Stimulated activated effector memory CD8-positive, alpha-beta T cell treated with anti-CD3 and anti-CD28 coated beads, Interleukin-12 subunit alpha, Interleukin-12 subunit beta, amount 100 ng/mL, for 72 hours (primary cell): ENCODE measurements around the gene GLRX5.
A peak's percentile ranks its signal among the peaks of the same experiment; 100 is the strongest.

Experiments
- ATAC-seq: fragments of 150-1000 bp; cut with Tn5 transposase; 2 replicates; pipeline ENCODE4 v1.10.0; 2021
- DNase-seq, 2 donors: peaks; one replicate each; pipeline ENCODE4 v3.0.0; 2021 to 2022; ENCODE audit warnings: low spot score in 2 of 2
- H3K27ac Mint-ChIP-seq: one replicate; pipeline ENCODE4 v1.8.0; 2022; ENCODE audit warnings: mild to moderate bottlenecking, mixed read lengths
- H3K36me3 Mint-ChIP-seq: one replicate; pipeline ENCODE4 v1.8.0; 2022; ENCODE audit warnings: mild to moderate bottlenecking, mixed read lengths
- H3K4me1 Mint-ChIP-seq: one replicate; pipeline ENCODE4 v1.8.0; 2022; ENCODE audit warnings: mixed read lengths
- H3K4me3 Mint-ChIP-seq: one replicate; pipeline ENCODE4 v1.8.0; 2022; ENCODE audit warnings: mild to moderate bottlenecking, mixed read lengths
- H3K9me3 Mint-ChIP-seq: one replicate; pipeline ENCODE4 v1.8.0; 2022; ENCODE audit warnings: mixed read lengths

The GLRX5 gene

DNA sequence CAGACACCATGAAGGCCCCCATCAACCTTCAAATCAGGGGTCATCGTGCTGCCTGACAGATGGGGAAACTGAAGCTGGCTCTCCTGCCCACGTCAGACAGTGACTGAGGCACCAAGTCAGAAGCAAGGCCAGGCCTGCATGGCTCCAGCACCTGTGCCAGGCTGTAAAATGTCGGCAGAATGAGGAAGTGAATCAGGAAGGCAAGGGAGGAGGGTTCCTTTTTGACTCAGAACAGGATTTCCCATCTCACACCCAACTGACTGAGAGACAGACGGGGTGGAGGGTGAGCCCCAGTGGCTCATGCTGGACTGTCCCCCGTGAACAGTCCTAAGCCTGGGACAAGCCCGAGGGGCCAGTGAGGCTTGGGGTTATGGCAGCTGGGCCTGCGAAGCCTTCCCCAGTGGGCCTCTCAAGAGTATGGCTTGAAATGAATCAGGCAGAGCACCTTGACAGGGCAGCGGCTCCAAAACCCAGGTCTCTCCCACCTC is 39.3 kb upstream of the GLRX5 start:
- peak in 1 of 2 donors; percentile 56 for DNase-seq
- H3K9me3 Mint-ChIP-seq, result no peaks in the 10 kb centered on the region
- H3K4me1 Mint-ChIP-seq, result peaks cover 82% of the 10 kb centered on the region
- H3K27ac Mint-ChIP-seq, result peak overlapping the region; percentile 93
- ATAC-seq, result peak; percentile 89
- H3K4me3 Mint-ChIP-seq, result peak overlapping the region; percentile 62
- peaks cover 74% of the 10 kb centered on the region for H3K36me3 Mint-ChIP-seq

DNA sequence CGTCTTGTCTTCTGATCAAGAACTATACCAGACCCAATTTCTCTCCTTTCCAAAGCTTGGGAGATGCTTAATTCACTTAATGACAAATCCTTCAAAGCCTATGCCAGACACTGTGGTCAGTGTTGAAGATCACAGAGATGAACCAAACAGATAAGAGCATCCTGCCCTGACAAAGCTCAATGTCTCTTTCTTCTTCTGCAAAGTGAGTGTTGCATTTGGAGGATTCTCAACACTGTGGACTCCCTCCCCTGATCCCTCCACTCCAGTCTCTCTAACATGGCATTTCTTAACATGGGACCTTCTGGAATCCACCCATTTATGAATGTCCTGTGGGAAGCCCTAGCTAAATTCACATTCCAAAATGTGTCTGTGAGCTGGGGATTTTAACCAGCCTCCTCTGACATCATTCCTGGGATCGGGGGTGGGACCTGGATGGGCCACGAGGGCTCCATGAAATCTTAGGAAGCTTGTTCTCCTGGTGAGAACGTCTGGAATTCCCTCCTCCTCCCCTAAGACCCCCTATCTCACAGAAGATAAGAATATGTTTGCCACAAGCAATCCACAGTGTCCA is 38.7 kb upstream of the GLRX5 start:
- H3K4me1 Mint-ChIP-seq, result peaks cover 82% of the 10 kb centered on the region

GRCh38 chr14:95496690-95497259 is 38.1 kb upstream of the GLRX5 start:
- peaks cover 81% of the 10 kb centered on the region for H3K4me1 Mint-ChIP-seq
- DNase-seq, result no peak
- H3K36me3 Mint-ChIP-seq, result peaks cover 79% of the 10 kb centered on the region
- ATAC-seq, result no peak
- H3K27ac Mint-ChIP-seq, result peak overlapping the region; percentile 93
- H3K4me3 Mint-ChIP-seq, result peak overlapping the region; percentile 62
- H3K9me3 Mint-ChIP-seq, result no peaks in the 10 kb centered on the region

More for the DNA sequence above, 38.7 kb upstream of the GLRX5 start:
- DNase-seq (no peak), ATAC-seq (peak; percentile 79)
- Mint-ChIP-seq H3K27ac (peak overlapping the region; percentile 93), H3K4me3 (peak overlapping the region; percentile 62), H3K9me3 (no peaks in the 10 kb centered on the region), H3K36me3 (peaks cover 79% of the 10 kb centered on the region)

DNA sequence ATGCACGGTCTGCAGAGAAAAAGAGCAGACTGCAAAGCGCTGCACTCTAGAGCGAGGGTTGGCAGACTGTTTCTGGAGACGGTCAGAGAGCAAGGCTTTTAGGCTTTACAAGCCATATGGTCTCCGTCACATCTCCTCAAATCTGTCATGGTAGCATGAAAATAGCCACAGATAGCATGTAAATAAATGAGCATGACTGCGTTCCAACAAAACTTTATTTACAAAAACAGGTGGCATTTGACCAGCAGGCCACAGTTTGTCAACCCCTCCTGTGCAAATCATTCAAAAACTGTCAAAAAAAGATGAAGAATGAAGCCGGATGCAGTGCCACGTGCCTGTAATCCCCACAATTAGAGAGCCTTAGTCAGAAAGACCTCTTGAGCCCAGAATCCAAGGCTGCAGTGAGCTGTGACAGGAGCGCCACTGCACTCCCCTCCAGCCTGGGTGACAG is 37.3 kb upstream of the GLRX5 start:
- no peaks in the 10 kb centered on the region for H3K9me3 Mint-ChIP-seq
- H3K4me3 Mint-ChIP-seq, result no peak overlapping the region
- no peak for ATAC-seq
- H3K4me1 Mint-ChIP-seq, result peaks cover 77% of the 10 kb centered on the region
- no peak for DNase-seq
- peak overlapping the region; percentile 93 for H3K27ac Mint-ChIP-seq
- H3K36me3 Mint-ChIP-seq, result peaks cover 79% of the 10 kb centered on the region

DNA sequence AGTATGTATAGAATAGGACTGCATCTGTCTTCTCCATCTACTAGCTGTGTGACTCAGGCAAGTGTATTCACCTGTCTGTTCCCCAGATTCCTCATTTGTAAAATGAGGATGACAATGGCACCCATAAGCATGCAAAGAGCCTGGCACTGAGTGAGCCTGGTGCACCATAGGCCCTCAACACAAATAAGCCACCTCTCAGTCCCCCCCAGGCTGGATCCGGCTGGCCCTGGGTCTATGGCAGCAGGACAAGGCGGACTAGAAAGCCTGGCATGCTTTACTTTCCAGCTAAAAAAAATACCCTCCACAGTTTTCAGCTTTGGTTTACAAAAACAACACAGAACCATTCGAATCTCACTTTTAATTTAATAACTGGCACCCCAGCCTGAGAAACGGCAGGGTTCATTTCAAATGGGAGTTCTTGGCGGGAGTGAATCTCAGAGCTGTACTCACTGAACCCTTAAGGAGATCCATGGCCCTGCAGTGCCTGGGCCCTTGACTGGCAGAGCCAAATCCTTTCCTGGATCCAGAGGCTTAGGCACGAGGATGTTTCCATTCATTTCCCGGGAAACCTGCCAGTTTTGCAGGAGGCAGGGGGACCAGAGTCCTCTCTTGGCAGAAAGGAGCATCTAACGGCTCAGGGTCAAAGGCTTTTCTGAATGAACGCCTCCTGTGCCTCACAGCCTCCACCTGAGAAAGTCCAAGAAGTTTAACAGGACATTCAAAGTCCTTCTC is 36.1 kb upstream of the GLRX5 start:
- H3K4me1 Mint-ChIP-seq, result peaks cover 87% of the 10 kb centered on the region

GRCh38 chr14:95499354-95499750 is 35.5 kb upstream of the GLRX5 start:
- Mint-ChIP-seq H3K27ac (no peak overlapping the region), H3K4me3 (no peak overlapping the region), H3K9me3 (no peaks in the 10 kb centered on the region), H3K4me1 (peaks cover 88% of the 10 kb centered on the region), H3K36me3 (peaks cover 97% of the 10 kb centered on the region)
- no peak for DNase-seq
- peak; percentile 22 for ATAC-seq

More for the DNA sequence above, 36.1 kb upstream of the GLRX5 start:
- DNase-seq (no peak), ATAC-seq (no peak)
- no peaks in the 10 kb centered on the region for H3K9me3 Mint-ChIP-seq
- H3K4me3 Mint-ChIP-seq, result no peak overlapping the region
- peaks cover 91% of the 10 kb centered on the region for H3K36me3 Mint-ChIP-seq
- H3K27ac Mint-ChIP-seq, result no peak overlapping the region

DNA sequence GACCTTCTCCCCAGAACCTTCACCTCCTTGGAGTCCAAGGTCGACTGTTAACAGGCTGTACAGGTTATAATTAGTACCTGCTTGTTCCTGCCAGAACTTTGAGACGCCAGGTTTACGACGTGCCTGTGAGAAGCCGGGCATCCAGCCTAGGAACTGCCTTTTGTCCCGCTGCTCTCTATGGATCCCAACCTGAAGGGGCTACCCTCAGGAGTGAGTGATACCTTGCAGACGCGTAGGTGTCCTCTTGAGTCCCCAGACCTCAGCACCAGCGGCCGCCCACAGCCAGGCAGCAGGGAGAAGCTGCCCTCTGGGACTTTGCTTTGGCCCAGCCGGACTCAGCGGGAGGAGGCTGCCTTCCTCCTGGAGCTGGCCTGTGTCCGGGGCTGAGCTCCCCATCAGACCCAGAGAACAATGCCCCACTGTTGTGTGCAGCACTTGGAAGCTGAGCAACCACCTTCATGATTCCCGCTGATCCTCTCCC is 34.6 kb upstream of the GLRX5 start:
- peaks cover 99% of the 10 kb centered on the region for H3K36me3 Mint-ChIP-seq
- peaks cover 88% of the 10 kb centered on the region for H3K4me1 Mint-ChIP-seq
- no peak for ATAC-seq
- H3K27ac Mint-ChIP-seq, result peak overlapping the region; percentile 71
- DNase-seq, result no peak
- no peaks in the 10 kb centered on the region for H3K9me3 Mint-ChIP-seq
- H3K4me3 Mint-ChIP-seq, result peak overlapping the region; percentile 13

GRCh38 chr14:95500772-95501401 is 34.0 kb upstream of the GLRX5 start:
- ATAC-seq, result no peak
- Mint-ChIP-seq H3K4me1 (peaks cover 88% of the 10 kb centered on the region), H3K36me3 (peaks cover 99% of the 10 kb centered on the region), H3K27ac (peak overlapping the region; percentile 71), H3K9me3 (no peaks in the 10 kb centered on the region), H3K4me3 (peak overlapping the region; percentile 9)
- no peak for DNase-seq

DNA sequence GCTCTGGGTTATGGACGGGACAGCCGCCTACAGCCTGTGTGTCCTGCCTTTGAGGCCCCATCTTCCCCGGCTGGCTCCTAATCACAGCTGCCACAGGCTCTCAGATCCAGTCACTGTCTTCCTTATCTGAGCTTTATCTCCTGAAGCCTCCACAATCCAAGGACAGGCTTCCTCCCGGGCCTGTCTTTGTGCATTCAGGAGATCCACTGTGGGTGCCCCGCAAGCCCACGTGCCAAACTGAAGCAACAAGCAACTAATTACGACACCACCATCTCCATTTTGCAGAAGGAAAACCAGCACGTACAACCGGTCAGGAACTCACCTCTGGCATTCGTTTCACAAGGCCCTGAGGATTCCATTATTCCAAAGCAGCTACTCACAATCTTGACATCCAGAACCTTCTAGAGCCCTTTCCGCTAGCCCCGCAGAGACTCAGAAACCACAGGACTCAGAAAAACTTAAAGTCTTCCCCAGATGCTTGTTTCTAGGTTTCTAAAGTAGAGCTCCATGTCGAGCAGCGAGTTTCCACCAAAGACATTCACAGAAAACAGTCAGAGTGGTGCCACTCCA is 32.4 kb upstream of the GLRX5 start:
- Mint-ChIP-seq H3K36me3 (peaks cover 100% of the 10 kb centered on the region), H3K4me3 (no peak overlapping the region), H3K4me1 (peaks cover 87% of the 10 kb centered on the region), H3K27ac (peak overlapping the region; percentile 91), H3K9me3 (no peaks in the 10 kb centered on the region)
- ATAC-seq (no peak), DNase-seq (no peak)

DNA sequence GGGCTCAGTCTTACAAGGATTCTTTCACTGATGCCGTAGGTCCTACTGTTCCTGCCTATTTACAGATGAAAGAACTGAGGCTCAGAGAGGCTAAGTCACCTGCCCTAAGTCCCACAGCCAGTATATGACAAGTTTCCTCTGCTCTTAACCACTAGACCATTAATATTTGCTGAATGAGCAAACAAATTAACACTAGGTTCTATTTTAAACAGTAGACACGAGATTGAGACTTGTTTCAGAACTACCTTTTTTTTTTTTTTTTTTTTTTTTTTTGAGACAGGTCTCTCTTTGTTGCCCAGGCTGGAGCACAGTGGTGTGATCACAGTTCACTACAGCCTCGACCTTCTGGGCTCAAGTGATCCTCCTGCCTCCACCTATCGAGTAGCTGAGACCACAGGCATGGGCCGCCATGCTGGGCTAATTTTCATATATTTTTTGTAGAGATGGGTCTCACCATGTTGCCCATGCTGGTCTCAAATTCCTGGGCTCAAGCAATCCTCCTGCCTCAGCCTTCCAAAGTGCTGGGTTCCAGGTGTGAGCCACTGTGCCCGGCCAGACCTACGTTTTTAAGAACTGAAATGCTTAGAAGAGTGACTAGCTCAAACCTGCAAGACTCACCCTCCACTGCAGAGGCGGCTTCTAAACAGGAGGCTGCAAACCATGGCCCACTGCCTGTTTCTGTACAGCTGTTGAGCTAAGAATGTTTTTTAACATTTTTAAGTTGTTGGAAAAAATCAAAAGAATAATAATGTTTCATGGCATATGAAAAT is 31.3 kb upstream of the GLRX5 start:
- Mint-ChIP-seq H3K4me1 (peaks cover 93% of the 10 kb centered on the region), H3K4me3 (peak overlapping the region; percentile 69)

DNA sequence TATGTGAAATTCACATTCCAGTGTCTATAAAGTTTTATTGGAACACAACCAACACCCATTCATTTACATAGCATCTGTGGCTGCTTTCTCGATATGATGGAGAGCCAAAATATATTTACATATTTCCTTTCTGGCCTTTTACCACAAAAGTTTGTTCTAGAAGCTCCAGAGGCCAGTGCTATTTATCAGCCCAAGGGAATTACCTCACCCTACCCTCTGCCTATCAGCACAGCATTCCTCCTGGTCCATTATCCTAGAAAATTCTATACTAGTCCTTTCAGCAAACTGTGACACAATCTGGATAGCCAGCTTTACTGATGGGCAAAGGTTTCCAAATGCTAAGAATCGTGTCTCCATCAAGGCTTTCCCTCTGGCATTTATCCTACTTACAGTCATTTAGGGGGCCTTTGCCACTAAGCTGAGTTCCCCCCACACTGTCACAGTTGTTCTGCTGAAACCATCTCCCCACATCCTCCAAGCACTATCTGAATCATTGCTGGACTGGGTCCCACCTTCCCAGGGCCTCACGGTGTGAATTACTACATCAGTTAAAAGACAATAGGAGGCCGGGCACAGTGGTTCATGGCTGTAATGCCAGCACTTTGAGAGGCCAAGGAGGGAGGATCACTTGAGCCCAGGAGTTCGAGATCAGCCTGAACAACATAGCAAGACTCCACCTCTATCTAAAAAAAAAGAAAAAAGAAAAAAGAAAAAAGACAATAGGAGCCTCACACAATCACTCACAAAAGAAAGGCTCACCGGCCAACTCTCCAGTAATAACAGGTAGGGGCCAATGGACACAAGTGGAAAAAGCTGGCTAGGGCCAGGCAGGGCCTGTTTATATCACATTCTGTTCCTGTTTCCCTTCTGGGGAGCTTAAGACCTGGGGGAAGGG is 30.5 kb upstream of the GLRX5 start:
- Mint-ChIP-seq H3K36me3 (peaks cover 99% of the 10 kb centered on the region), H3K9me3 (no peaks in the 10 kb centered on the region), H3K27ac (peak overlapping the region; percentile 91), H3K4me3 (peak overlapping the region; percentile 69), H3K4me1 (peaks cover 93% of the 10 kb centered on the region)
- peak in 1 of 2 donors; percentile 77 for DNase-seq
- ATAC-seq, result peak; percentile 95

More for the DNA sequence above, 31.3 kb upstream of the GLRX5 start:
- DNase-seq (no peak), ATAC-seq (peak; percentile 29)
- Mint-ChIP-seq H3K9me3 (no peaks in the 10 kb centered on the region), H3K27ac (peak overlapping the region; percentile 91), H3K36me3 (peaks cover 100% of the 10 kb centered on the region)

- peak overlapping the region; percentile 69 for H3K4me3 Mint-ChIP-seq
Measured at GRCh38 chr14:95505030-95505589, 29.7 kb upstream of the GLRX5 start.

GRCh38 chr14:95507174-95507573 is 27.7 kb upstream of the GLRX5 start:
- peaks cover 97% of the 10 kb centered on the region for H3K36me3 Mint-ChIP-seq
- no peak for DNase-seq

More at GRCh38 chr14:95505030-95505589, 29.7 kb upstream of the GLRX5 start:
- Mint-ChIP-seq H3K4me1 (peaks cover 91% of the 10 kb centered on the region), H3K36me3 (peaks cover 97% of the 10 kb centered on the region), H3K9me3 (no peaks in the 10 kb centered on the region), H3K27ac (peak overlapping the region; percentile 91)
- ATAC-seq, result no peak
- DNase-seq, result no peak

More at GRCh38 chr14:95507174-95507573, 27.7 kb upstream of the GLRX5 start:
- Mint-ChIP-seq H3K4me1 (peaks cover 92% of the 10 kb centered on the region), H3K9me3 (no peaks in the 10 kb centered on the region), H3K27ac (peak overlapping the region; percentile 84), H3K4me3 (peak overlapping the region; percentile 30)
- ATAC-seq, result no peak
